Adrenal gland (tissue), 12 donors: Measurements from ENCODE around the gene CARD9. TPM values are rescaled to one million over a fixed set of nuclear protein-coding genes. Genes with fewer than 3 reads are reported as not detected.

Experiments used
- DNase-seq, 7 donors: peaks; one replicate each; pipeline ENCODE4 v3.0.0-alpha.2; 2019 to 2020
- H3K27ac ChIP-seq, 5 donors: fragments of 200-600 bp; sonication (generic) in 4 of 5; 1 replicate in 3 of 5; 2 replicates in 2 of 5; pipeline versions ENCODE4 v1.5.1 to v1.8.0; 2016 to 2020; ENCODE audit warnings: mild to moderate bottlenecking in 1 of 5
- H3K27me3 ChIP-seq: fragments of 200-600 bp; 2 replicates; pipeline ENCODE4 v1.8.0; 2021
- H3K36me3 ChIP-seq, 2 donors: fragments of 200-600 bp; replicated peaks in 1 of 2; 1 replicate in 1 of 2; 2 replicates in 1 of 2; pipeline versions ENCODE4 v1.5.1 to v1.8.0; 2018 to 2022
- H3K4me1 ChIP-seq, 2 donors: fragments of 200-600 bp; replicated peaks in 1 of 2; 1 replicate in 1 of 2; 2 replicates in 1 of 2; pipeline versions ENCODE4 v1.5.1 to v1.8.0; 2018 to 2021
- H3K4me3 ChIP-seq, 4 donors: fragments of 200-600 bp; sonication (generic) in 3 of 4; one replicate each; pipeline ENCODE4 v1.5.1; 2016 to 2018
- H3K9me3 ChIP-seq, 3 donors: fragments of 200-600 bp; sonication (generic) in 1 of 3; replicated peaks in 1 of 3; 1 replicate in 2 of 3; 2 replicates in 1 of 3; pipeline versions ENCODE4 v1.5.1 to v1.8.0; 2016 to 2021
- CTCF ChIP-seq, 6 experiments: fragments of 450-650 bp in 4 of 6; fragments of 200-600 bp in 2 of 6; sonication (generic) in 1 of 6; IDR thresholded peaks; 1 replicate in 5 of 6; 2 replicates in 1 of 6; pipeline versions ENCODE4 v1.5.1 to v1.8.0; 2016 to 2021; ENCODE audit warnings: antibody characterized with exemption in 6 of 6, mild to moderate bottlenecking in 2 of 6, moderate library complexity in 1 of 6
- POLR2A ChIP-seq, 2 donors: fragments of 450-650 bp; IDR thresholded peaks; one replicate each; pipeline ENCODE4 v1.6.1; 2017; ENCODE audit warnings: antibody characterized with exemption in 2 of 2, mild to moderate bottlenecking in 2 of 2, moderate library complexity in 1 of 2
- WGBS, 4 donors: extraction: QIAGEN DNeasy Blood & Tissue Kit in 2 of 4; methylation state at CpG; one replicate each; pipeline versions ENCODE4 v1.1.5 to v1.1.7; 2013 to 2017; 5-methylcytosine and 5-hydroxymethylcytosine counted together
- intact Hi-C, 2 donors: fragments of 100-400 bp; cut with DNase I; formaldehyde crosslinking; loops; one replicate each; pipeline versions ENCODE4 v1.14.1 to v1.15.0; 2022 to 2023
- polyA plus RNA-seq, 3 donors: library from polyadenylated mRNA; stranded (reverse); fragments of 200-250 nt in 2 of 3; fragments of 350-450 nt in 1 of 3; fragmentation: Illumina TruSeq in 1 of 3; extraction: RNeasy Lipid Tissue Mini Kit (QIAGEN cat#74804) in 1 of 3; gene quantifications; one replicate each; pipeline ENCODE4 v1.2.3, GENCODE V29; 2013 to 2014
- total RNA-seq, 9 donors: library from RNA; depleted of rRNA in 4 of 9; stranded (reverse); fragments of >200 nt in 4 of 9; fragments of 120-200 nt in 1 of 9; fragmentation: NEBNext Ultra II Directional in 1 of 9; extraction: Animal tissue kit (Norgen Biotek cat#: 25700) in 1 of 9; gene quantifications; one replicate each; pipeline versions ENCODE4 v1.1.0 to v1.2.4, GENCODE V29; 2013 to 2023
- donor health status: healthy with polysubstance abuse.
- donor health status: Bipolar disorder and iron deficiency.
- donor health status: DM: yes; HTN: yes; CAD: no.
- donor health status: DM: no; HTN: no; CAD: no.
- donor health status: DM: no; HTN: no; CAD: no.
- donor health status: DM: yes; HTN: yes; CAD: no.

The CARD9 gene
- total and polyA plus RNA-seq, 12 donors = 0.35 to 10.6 (median 4.0) TPM

- Histone ChIP-seq H3K36me3 (no peaks in the 10 kb centered on the region), H3K27me3 (no peaks in the 10 kb centered on the region), H3K4me1 (peaks cover 5 to 26% of the 10 kb centered on the region in 2 donors), H3K27ac (no peak overlapping the region), H3K4me3 (no peak overlapping the region), H3K9me3 (no peaks in the 10 kb centered on the region)
- no peak for DNase-seq
- TF ChIP-seq POLR2A (IDR thresholded peaks at IDR 0.05) (no peak), CTCF (IDR thresholded peaks at IDR 0.05) (no peak)
- 88 to 94% (median 89%) methylated on average over 7 to 23 of the region's 23 CpGs for WGBS, 4 donors
- intact Hi-C loops = no loop called here
Observed at GRCh38 chr9:136329636-136330405, 43.6 kb downstream of the CARD9 start.

GRCh38 chr9:136329211-136329627, 44.2 kb downstream of the CARD9 start:
- H3K27ac ChIP-seq = peak overlapping the region in 1 of 5 donors; percentile 84
- no peaks in the 10 kb centered on the region for H3K27me3 ChIP-seq
- H3K9me3 ChIP-seq = no peaks in the 10 kb centered on the region
- TF ChIP-seq POLR2A (IDR thresholded peaks at IDR 0.05) = no peak
- no peak for TF ChIP-seq CTCF (IDR thresholded peaks at IDR 0.05)
- WGBS, 4 donors = 75 to 81% (median 76%) methylated on average over 11 to 19 of the region's 19 CpGs; no CpG with 5 or more reads in 1 of the 4 donors
- peaks cover 5 to 26% of the 10 kb centered on the region in 2 donors for H3K4me1 ChIP-seq
- no peaks in the 10 kb centered on the region for H3K36me3 ChIP-seq
- DNase-seq = no peak
- no peak overlapping the region for H3K4me3 ChIP-seq
- intact Hi-C loops = no loop called here

GRCh38 chr9:136328622-136329041, 44.8 kb downstream of the CARD9 start:
- Histone ChIP-seq H3K36me3 (no peaks in the 10 kb centered on the region), H3K27me3 (no peaks in the 10 kb centered on the region), H3K27ac (peak overlapping the region in 2 of 5 donors; percentile 73 to 84), H3K9me3 (no peaks in the 10 kb centered on the region), H3K4me1 (peaks cover 5 to 26% of the 10 kb centered on the region in 2 donors), H3K4me3 (peak overlapping the region in 1 of 4 donors; percentile 93)
- 13 to 45% (median 34%) methylated on average over 3 to 15 of the region's 15 CpGs for WGBS, 4 donors
- intact Hi-C loops = no loop called here
- no peak for TF ChIP-seq POLR2A (IDR thresholded peaks at IDR 0.05)
- no peak for TF ChIP-seq CTCF (IDR thresholded peaks at IDR 0.05)
- peak in 1 of 7 donors; percentile 57 for DNase-seq

GRCh38 chr9:136328011-136328621, 45.4 kb downstream of the CARD9 start:
- WGBS, 4 donors = 0 to 36% (median 33%) methylated on average over 1 to 13 of the region's 13 CpGs
- H3K27ac ChIP-seq = peak overlapping the region in 3 of 5 donors; percentile 32 to 84 (median 73)
- no peaks in the 10 kb centered on the region for H3K27me3 ChIP-seq
- DNase-seq = peak in 2 of 7 donors; percentile 36 to 49
- intact Hi-C loops = no loop called here
- H3K36me3 ChIP-seq = no peaks in the 10 kb centered on the region
- peaks cover 5 to 26% of the 10 kb centered on the region in 2 donors for H3K4me1 ChIP-seq
- TF ChIP-seq CTCF (IDR thresholded peaks at IDR 0.05) = no peak
- TF ChIP-seq POLR2A (IDR thresholded peaks at IDR 0.05) = no peak
- H3K9me3 ChIP-seq = no peaks in the 10 kb centered on the region
- H3K4me3 ChIP-seq = peak overlapping the region in 2 of 4 donors; percentile 56 to 93
